ENCODE data around the gene ELOA.

DNA sequence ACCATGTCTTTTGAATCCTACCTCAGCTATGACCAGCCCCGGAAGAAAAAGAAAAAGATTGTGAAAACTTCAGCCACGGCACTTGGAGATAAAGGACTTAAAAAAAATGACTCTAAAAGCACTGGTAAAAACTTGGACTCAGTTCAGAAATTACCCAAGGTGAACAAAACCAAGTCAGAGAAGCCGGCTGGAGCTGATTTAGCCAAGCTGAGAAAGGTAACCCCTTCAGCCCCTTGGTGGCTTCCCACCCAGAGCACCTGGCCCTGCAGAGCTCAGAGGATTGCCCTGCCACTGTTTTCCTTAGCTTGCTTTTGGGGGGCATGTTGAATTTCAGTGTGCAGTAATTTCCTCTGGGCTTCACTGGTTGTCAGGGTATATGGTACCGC is 8.5 kb downstream of the ELOA start:
- no peak for TF ChIP-seq AHR (CRISPR knock-in tag; IDR thresholded peaks at IDR 0.05)
- no peak for TF ChIP-seq SP1 (IDR thresholded peaks at IDR 0.05)
- TF ChIP-seq SP1 (CRISPR knock-in tag; IDR thresholded peaks at IDR 0.05), result no peak
- TF ChIP-seq CTCF (CRISPR knock-in tag; IDR thresholded peaks at IDR 0.05), result no peak
- TF ChIP-seq, protein P1, sequence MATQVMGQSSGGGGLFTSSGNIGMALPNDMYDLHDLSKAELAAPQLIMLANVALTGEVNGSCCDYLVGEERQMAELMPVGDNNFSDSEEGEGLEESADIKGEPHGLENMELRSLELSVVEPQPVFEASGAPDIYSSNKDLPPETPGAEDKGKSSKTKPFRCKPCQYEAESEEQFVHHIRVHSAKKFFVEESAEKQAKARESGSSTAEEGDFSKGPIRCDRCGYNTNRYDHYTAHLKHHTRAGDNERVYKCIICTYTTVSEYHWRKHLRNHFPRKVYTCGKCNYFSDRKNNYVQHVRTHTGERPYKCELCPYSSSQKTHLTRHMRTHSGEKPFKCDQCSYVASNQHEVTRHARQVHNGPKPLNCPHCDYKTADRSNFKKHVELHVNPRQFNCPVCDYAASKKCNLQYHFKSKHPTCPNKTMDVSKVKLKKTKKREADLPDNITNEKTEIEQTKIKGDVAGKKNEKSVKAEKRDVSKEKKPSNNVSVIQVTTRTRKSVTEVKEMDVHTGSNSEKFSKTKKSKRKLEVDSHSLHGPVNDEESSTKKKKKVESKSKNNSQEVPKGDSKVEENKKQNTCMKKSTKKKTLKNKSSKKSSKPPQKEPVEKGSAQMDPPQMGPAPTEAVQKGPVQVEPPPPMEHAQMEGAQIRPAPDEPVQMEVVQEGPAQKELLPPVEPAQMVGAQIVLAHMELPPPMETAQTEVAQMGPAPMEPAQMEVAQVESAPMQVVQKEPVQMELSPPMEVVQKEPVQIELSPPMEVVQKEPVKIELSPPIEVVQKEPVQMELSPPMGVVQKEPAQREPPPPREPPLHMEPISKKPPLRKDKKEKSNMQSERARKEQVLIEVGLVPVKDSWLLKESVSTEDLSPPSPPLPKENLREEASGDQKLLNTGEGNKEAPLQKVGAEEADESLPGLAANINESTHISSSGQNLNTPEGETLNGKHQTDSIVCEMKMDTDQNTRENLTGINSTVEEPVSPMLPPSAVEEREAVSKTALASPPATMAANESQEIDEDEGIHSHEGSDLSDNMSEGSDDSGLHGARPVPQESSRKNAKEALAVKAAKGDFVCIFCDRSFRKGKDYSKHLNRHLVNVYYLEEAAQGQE (IDR thresholded peaks at IDR 0.05; ENCODE audit: borderline replicate concordance in 1 of 2, low read depth in 1 of 2, low read length in 2 of 2), result no peak
- TF ChIP-seq POLR2A (IDR thresholded peaks at IDR 0.05; ENCODE audit: insufficient read depth in 1 of 2, low read depth in 2 of 2, low read length in 2 of 2), result no peak
- no peak for TF ChIP-seq MIXL1 (CRISPR knock-in tag; IDR thresholded peaks at IDR 0.05)
- no peak for TF ChIP-seq TBP (CRISPR knock-in tag; IDR thresholded peaks at IDR 0.05)
- no peak for TF ChIP-seq SP2 (CRISPR knock-in tag; IDR thresholded peaks at IDR 0.05)
- no peak for TF ChIP-seq ZNF543 (CRISPR knock-in tag; IDR thresholded peaks at IDR 0.05)
- no peak for TF ChIP-seq EEA1 (CRISPR knock-in tag; IDR thresholded peaks at IDR 0.05; ENCODE audit: borderline replicate concordance)
- TF ChIP-seq E2F5 (CRISPR knock-in tag; conservative IDR thresholded peaks at IDR 0.05), result no peak
